Raji (cell line): ENCODE results near the gene SDHAF1.

Experiments
- POLR2A ChIP-seq: IDR thresholded peaks from 2 replicates; pipeline ENCODE4 v1.6.1; 2011; ENCODE audit warnings: low read depth, low read length, control low read depth; ENCODE audit not compliant: insufficient read depth

SDHAF1 gene

GRCh38 chr19:35978832-35979365 is 16.1 kb upstream of the SDHAF1 start:
- TF ChIP-seq POLR2A = no peak

- TF ChIP-seq POLR2A = no peak
Observed at GRCh38 chr19:35983177-35983576, 11.8 kb upstream of the SDHAF1 start.

GRCh38 chr19:35986111-35986510 is 8.9 kb upstream of the SDHAF1 start:
- TF ChIP-seq POLR2A = no peak

- no peak for TF ChIP-seq POLR2A
Observed at GRCh38 chr19:35986664-35987570, 8.1 kb upstream of the SDHAF1 start.

- no peak for TF ChIP-seq POLR2A
Observed at GRCh38 chr19:35987571-35987896, 7.5 kb upstream of the SDHAF1 start.

GRCh38 chr19:35988824-35989223 is 6.2 kb upstream of the SDHAF1 start:
- TF ChIP-seq POLR2A = no peak

GRCh38 chr19:35990156-35990555 is 4.8 kb upstream of the SDHAF1 start:
- TF ChIP-seq POLR2A = no peak

- TF ChIP-seq POLR2A = no peak
Observed at GRCh38 chr19:35990771-35991730, 3.9 kb upstream of the SDHAF1 start.

GRCh38 chr19:35991731-35992450 is 3.1 kb upstream of the SDHAF1 start:
- no peak for TF ChIP-seq POLR2A

- TF ChIP-seq POLR2A = no peak
Observed at GRCh38 chr19:35992907-35993765, 1.9 kb upstream of the SDHAF1 start.

- TF ChIP-seq POLR2A = no peak
Observed at GRCh38 chr19:35993923-35994598, 927 bp upstream of the SDHAF1 start.

GRCh38 chr19:35996777-35997176 is 1.8 kb downstream of the SDHAF1 start:
- no peak for TF ChIP-seq POLR2A

- no peak for TF ChIP-seq POLR2A
Observed at GRCh38 chr19:36001605-36002004, 6.6 kb downstream of the SDHAF1 start.
